ENCODE results near the gene CCDC33. TPM values are rescaled to one million over a fixed set of nuclear protein-coding genes. Genes with fewer than 3 reads are reported as not detected.

Gene CCDC33
- total RNA-seq, 1 experiment from 2014 or later = 0.15 TPM

- ChIA-PET RAD21 (ENCODE audit: low non-redundant PET in 1 of 2, low total read pairs in 2 of 2, uncharacterized antibody in 2 of 2, unreplicated experiment in 2 of 2) (no interaction called here), CTCF (no interaction called here), POLR2A (no interaction called here)
- Histone ChIP-seq H3K79me2 (ENCODE audit: insufficient read depth, low read length) (no peaks in the 10 kb centered on the region), H2AFZ (ENCODE audit: low read depth, low read length, poor library complexity, severe bottlenecking) (no peak overlapping the region), H3K4me3 (replicated peaks in 1 of 2; ENCODE audit: low read depth in 1 of 2, low read length in 2 of 2) (no peak overlapping the region), H3K9ac (ENCODE audit: low read length) (no peak overlapping the region), H3K27ac (ENCODE audit: low read depth, low read length) (no peak overlapping the region), H3K9me2 (ENCODE audit: insufficient read depth) (no peaks in the 10 kb centered on the region), H3K36me3 (ENCODE audit: control insufficient read depth in 1 of 2, insufficient read depth in 2 of 2, low read length in 2 of 2) (no peaks in the 10 kb centered on the region), H4K20me1 (ENCODE audit: insufficient read depth) (no peaks in the 10 kb centered on the region), H3K27me3 (ENCODE audit: insufficient read depth, low read length) (no peaks in the 10 kb centered on the region), H3K9me3 (ENCODE audit: control insufficient read depth in 1 of 2, insufficient read depth in 1 of 2, low read depth in 1 of 2, low read length in 2 of 2) (no peaks in the 10 kb centered on the region), H3K4me2 (ENCODE audit: low read length) (no peak overlapping the region), H3K4me1 (ENCODE audit: control insufficient read depth in 1 of 2, insufficient read depth in 2 of 2, low read length in 2 of 2) (no peaks in the 10 kb centered on the region)
- DNase-seq (ENCODE audit: low read depth, low spot score) (no peak), ATAC-seq (no peak)
- intact Hi-C loops (cut with micrococcal nuclease) = no loop called here
- BruUV-seq (replicated peaks) = no TSS peak
- TF ChIP-seq POLR2AphosphoS5 (IDR thresholded peaks at IDR 0.05; ENCODE audit: low read depth, low read length) (no peak), SIN3A (IDR thresholded peaks at IDR 0.05; ENCODE audit: low read depth) (no peak), EZH2 (IDR thresholded peaks at IDR 0.05) (no peak), ELF1 (IDR thresholded peaks at IDR 0.05; ENCODE audit: borderline replicate concordance, low read depth) (no peak), TCF7L2 (IDR thresholded peaks at IDR 0.05; ENCODE audit: borderline replicate concordance, extremely low read depth, insufficient read depth, insufficient read length) (no peak), ZBTB33 (IDR thresholded peaks at IDR 0.05; ENCODE audit: extremely low read depth, insufficient replicate concordance, low read length) (no peak), SP1 (IDR thresholded peaks at IDR 0.05; ENCODE audit: low read depth) (no peak), CEBPB (IDR thresholded peaks at IDR 0.05; ENCODE audit: low read depth) (no peak), JUND (IDR thresholded peaks at IDR 0.05) (no peak), CTCF (IDR thresholded peaks at IDR 0.05 in 2 of 3, conservative IDR thresholded peaks at IDR 0.05 in 1 of 3; ENCODE audit: borderline replicate concordance in 1 of 3, insufficient read depth in 1 of 3, low read depth in 2 of 3, low read length in 2 of 3) (no peak), FOSL1 (IDR thresholded peaks at IDR 0.05; ENCODE audit: low read depth) (no peak), CBX3 (IDR thresholded peaks at IDR 0.05; ENCODE audit: low read depth) (no peak), EZH2phosphoT487 (IDR thresholded peaks at IDR 0.05; ENCODE audit: borderline replicate concordance) (no peak), RAD21 (IDR thresholded peaks at IDR 0.05; ENCODE audit: low read depth) (no peak), REST (IDR thresholded peaks at IDR 0.05; ENCODE audit: low read depth) (no peak), EGR1 (IDR thresholded peaks at IDR 0.05; ENCODE audit: low read depth) (no peak), ZNF274 (IDR thresholded peaks at IDR 0.05; ENCODE audit: low read depth, low read length) (no peak), SRF (IDR thresholded peaks at IDR 0.05; ENCODE audit: low read depth) (no peak)
- TF ChIP-seq, protein P1, sequence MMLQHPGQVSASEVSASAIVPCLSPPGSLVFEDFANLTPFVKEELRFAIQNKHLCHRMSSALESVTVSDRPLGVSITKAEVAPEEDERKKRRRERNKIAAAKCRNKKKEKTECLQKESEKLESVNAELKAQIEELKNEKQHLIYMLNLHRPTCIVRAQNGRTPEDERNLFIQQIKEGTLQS (IDR thresholded peaks at IDR 0.05) = no peak
Measured at GRCh38 chr15:74334127-74334526, 98.0 kb downstream of the CCDC33 start.

Data from HCT116 (cell line).